MM.1S (cell line): ENCODE data around the gene ADAMTS17.

Experiments
- EZH2 ChIP-seq: fragments of 300-600 bp; sonication (generic); optimal IDR thresholded peaks from 2 replicates; pipeline ENCODE3; 2017; ENCODE audit warnings: low read depth, mild to moderate bottlenecking, antibody characterized with exemption, low read length, mixed read lengths
- EZH2phosphoT487 ChIP-seq: fragments of 300-600 bp; sonication (generic); IDR thresholded peaks from 2 replicates; pipeline ENCODE4 v1.6.1; 2018; ENCODE audit warnings: antibody characterized with exemption, low read length
- TF ChIP-seq, protein P1 (sequence below): fragments of 300-600 bp; sonication (generic); IDR thresholded peaks from 2 replicates; pipeline ENCODE4 v1.5.1; 2016; ENCODE audit warnings: antibody characterized with exemption, low read length, mixed read lengths

DNA sequence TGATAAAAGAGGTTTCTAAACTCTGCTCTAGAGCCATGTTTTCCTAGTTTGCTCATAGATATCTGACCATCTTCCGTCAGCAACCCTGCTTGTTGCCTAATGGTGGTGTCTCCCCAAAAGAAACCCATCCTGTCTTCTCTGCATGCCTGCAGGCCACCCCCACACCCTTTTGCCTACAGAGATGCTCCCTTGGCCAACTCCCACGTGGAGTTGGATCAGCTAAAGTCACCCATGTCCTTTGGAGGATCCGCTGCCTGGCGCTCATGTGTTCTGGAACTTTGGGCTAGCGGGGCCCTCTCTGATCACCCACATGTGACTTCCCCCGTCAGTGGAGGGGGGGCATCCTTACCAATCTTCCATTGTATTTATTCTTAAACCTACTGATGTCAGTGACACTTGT lies 185.6 kb downstream of the ADAMTS17 start:
- TF ChIP-seq, protein P1, sequence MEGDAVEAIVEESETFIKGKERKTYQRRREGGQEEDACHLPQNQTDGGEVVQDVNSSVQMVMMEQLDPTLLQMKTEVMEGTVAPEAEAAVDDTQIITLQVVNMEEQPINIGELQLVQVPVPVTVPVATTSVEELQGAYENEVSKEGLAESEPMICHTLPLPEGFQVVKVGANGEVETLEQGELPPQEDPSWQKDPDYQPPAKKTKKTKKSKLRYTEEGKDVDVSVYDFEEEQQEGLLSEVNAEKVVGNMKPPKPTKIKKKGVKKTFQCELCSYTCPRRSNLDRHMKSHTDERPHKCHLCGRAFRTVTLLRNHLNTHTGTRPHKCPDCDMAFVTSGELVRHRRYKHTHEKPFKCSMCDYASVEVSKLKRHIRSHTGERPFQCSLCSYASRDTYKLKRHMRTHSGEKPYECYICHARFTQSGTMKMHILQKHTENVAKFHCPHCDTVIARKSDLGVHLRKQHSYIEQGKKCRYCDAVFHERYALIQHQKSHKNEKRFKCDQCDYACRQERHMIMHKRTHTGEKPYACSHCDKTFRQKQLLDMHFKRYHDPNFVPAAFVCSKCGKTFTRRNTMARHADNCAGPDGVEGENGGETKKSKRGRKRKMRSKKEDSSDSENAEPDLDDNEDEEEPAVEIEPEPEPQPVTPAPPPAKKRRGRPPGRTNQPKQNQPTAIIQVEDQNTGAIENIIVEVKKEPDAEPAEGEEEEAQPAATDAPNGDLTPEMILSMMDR, result no peak
- TF ChIP-seq EZH2phosphoT487 (no peak), EZH2 (no peak)
